ENCODE data around the gene OR2J2. TPM values are rescaled to one million over a fixed set of nuclear protein-coding genes. Genes with fewer than 3 reads are reported as not detected.
"Not testable (repeated sequence)": the region's sequence is repeated elsewhere in the genome, so short reads cannot be mapped to it uniquely, and the experiment has no call there.

The OR2J2 gene
- total RNA-seq, 4 donors from 2014 or later, result not detected

GRCh38 chr6:29171736-29172135 lies 1.0 kb downstream of the OR2J2 start:
- TF ChIP-seq, protein P1, sequence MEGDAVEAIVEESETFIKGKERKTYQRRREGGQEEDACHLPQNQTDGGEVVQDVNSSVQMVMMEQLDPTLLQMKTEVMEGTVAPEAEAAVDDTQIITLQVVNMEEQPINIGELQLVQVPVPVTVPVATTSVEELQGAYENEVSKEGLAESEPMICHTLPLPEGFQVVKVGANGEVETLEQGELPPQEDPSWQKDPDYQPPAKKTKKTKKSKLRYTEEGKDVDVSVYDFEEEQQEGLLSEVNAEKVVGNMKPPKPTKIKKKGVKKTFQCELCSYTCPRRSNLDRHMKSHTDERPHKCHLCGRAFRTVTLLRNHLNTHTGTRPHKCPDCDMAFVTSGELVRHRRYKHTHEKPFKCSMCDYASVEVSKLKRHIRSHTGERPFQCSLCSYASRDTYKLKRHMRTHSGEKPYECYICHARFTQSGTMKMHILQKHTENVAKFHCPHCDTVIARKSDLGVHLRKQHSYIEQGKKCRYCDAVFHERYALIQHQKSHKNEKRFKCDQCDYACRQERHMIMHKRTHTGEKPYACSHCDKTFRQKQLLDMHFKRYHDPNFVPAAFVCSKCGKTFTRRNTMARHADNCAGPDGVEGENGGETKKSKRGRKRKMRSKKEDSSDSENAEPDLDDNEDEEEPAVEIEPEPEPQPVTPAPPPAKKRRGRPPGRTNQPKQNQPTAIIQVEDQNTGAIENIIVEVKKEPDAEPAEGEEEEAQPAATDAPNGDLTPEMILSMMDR (IDR thresholded peaks at IDR 0.05), result no peak
- TF ChIP-seq POLR2A (IDR thresholded peaks at IDR 0.05) (no peak), EP300 (IDR thresholded peaks at IDR 0.05) (no peak)

DNA sequence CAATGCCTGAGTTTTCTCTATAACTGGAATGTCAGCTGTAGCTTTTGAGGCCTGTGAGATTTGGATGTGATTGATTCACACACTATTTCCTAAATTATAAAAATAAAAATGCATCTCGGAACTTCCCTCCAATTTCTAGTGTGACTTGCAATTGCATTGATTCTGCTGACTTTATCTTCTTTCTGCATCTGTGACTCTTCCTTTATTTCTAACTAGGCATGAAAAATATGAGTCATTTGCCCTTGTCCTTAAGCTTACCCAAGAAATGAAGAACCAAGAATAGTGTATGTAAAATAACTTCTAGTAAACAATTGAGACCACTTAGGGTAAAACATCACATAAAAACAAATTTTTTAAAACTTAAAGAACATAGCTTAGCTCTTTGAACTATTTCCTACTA lies 12.9 kb downstream of the OR2J2 start:
- WGBS, 2 donors, result 76% methylated on average over 1 of the region's 1 CpG
- Histone ChIP-seq H3K9me3 (peaks cover 0 to 11% (median 0%) of the 10 kb centered on the region in 4 donors), H3K27ac (no peak overlapping the region), H3K4me1 (no peaks in the 10 kb centered on the region), H3K4me3 (no peak overlapping the region), H3K36me3 (no peaks in the 10 kb centered on the region), H3K27me3 (no peaks in the 10 kb centered on the region)
- TF ChIP-seq, protein P1 (IDR thresholded peaks at IDR 0.05), result no peak
- TF ChIP-seq POLR2A (IDR thresholded peaks at IDR 0.05) (no peak), EP300 (IDR thresholded peaks at IDR 0.05) (no peak)
- DNase-seq (ENCODE audit: low spot score in 2 of 2), result no peak

More at GRCh38 chr6:29171736-29172135, 1.0 kb downstream of the OR2J2 start:
- Histone ChIP-seq H3K27me3 (no peaks in the 10 kb centered on the region), H3K9me3 (no peaks in the 10 kb centered on the region), H3K4me1 (no peaks in the 10 kb centered on the region), H3K4me3 (no peak overlapping the region), H3K36me3 (no peaks in the 10 kb centered on the region), H3K27ac (no peak overlapping the region)
- DNase-seq (ENCODE audit: low spot score in 2 of 2), result no peak
- 69 to 95% methylated on average over 1 of the region's 1 CpG for WGBS, 2 donors

GRCh38 chr6:29188659-29189058 lies 18.0 kb downstream of the OR2J2 start:
- WGBS, 2 donors, result 59 to 61% methylated on average over 1 of the region's 1 CpG
- not testable (repeated sequence) for H3K27ac ChIP-seq; DNase-seq (ENCODE audit: low spot score in 2 of 2); H3K4me1 ChIP-seq; H3K36me3 ChIP-seq; H3K27me3 ChIP-seq; H3K4me3 ChIP-seq
- peaks cover 0 to 24% (median 0%) of the 10 kb centered on the region in 4 donors for H3K9me3 ChIP-seq

DNA sequence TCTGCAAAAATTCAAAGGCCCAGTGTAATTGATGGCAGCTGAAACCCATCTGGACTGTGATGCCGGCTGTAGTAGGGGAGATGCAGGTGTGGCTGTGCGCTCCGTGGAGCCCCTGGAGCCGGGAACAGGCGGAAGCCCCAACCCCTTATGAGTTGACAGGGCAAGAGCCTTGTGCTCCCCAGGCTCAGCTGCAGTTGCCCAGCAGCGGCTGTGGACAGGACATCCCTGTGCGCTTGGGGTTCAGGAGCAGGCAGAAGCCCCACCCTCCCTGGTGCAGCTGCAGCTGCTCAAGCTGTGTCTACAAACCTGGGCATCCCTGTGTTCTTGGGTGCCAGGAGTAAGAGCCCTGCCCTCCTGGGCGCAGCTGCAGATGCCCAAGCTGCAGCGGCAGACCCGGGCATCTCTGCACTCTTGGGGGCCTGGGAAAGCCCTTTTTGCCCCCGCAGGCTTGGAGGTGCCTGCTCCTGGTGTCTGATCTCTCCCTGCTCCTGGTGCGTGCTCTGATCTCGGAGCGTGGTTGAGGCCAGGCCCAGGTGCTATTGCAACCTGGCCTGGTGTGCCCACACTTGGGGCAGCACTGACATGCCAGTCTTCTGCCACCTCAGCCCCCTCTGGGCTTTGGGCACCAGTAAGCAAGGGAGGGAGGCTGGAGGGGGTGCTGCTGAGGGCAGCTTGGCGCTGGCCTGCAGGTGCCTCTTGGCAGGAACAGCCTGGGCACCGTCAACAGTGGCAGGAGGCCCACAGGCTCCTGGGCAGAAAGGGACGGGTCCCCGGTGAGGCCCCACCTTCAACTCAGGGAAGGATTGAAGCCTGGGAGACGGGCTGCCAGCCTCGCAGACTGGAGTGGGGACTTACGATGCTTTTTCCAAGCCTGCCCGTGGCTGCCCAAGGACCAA lies 30.3 kb downstream of the OR2J2 start:
- Histone ChIP-seq H3K27me3 (no peaks in the 10 kb centered on the region), H3K4me3 (no peak overlapping the region), H3K27ac (no peak overlapping the region), H3K36me3 (no peaks in the 10 kb centered on the region), H3K4me1 (no peaks in the 10 kb centered on the region), H3K9me3 (no peaks in the 10 kb centered on the region)
- TF ChIP-seq EP300 (IDR thresholded peaks at IDR 0.05), result no peak
- 78 to 85% methylated on average over 16 to 19 of the region's 22 CpGs for WGBS, 2 donors
- DNase-seq (ENCODE audit: low spot score in 2 of 2), result no peak

DNA sequence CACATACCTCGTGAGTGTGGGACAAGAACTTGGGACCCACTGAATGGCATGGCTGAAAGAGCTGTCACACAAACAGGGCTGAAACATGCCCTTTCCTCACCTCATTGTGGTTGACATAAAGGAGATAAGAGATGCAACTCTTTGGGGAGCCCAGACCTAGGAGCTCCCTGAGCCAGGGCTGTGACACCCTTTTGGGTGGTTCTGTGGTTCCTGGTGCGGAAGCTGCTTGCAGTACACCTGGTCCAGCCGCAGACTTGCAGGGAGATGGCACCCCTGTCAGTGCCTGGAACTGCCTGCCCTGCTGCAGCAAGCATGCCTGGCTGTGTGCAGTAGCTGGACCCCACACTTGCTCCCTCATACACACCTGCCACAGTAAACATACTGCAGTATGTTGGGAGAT lies 31.3 kb downstream of the OR2J2 start:
- Histone ChIP-seq H3K4me3 (no peak overlapping the region), H3K4me1 (no peaks in the 10 kb centered on the region), H3K27me3 (no peaks in the 10 kb centered on the region), H3K36me3 (no peaks in the 10 kb centered on the region), H3K9me3 (no peaks in the 10 kb centered on the region), H3K27ac (no peak overlapping the region)
- no peak for DNase-seq (ENCODE audit: low spot score in 2 of 2)
- 89 to 94% methylated on average over 3 of the region's 3 CpGs for WGBS, 2 donors
- no peak for TF ChIP-seq POLR2A (IDR thresholded peaks at IDR 0.05)
- TF ChIP-seq EP300 (IDR thresholded peaks at IDR 0.05), result no peak
- TF ChIP-seq, protein P1 (IDR thresholded peaks at IDR 0.05), result no peak

DNA sequence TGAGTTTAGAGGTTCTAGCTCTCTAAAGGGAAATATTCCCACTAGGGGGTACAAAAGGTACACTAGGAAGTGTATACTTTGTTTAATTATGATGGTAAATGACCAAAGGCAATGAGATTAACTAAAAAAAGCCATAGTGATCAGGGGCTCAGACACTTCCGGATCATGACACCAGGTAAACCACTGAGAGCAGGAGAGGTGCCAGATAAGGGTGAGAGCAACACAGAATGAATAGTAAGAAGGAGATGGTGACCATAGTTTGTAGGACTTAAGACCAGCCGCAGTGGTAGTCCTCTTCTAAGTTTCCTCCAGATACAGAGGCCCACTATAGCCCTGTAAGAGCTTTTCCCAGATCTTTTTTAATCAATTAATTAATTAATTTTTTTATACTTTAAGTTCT lies 40.8 kb downstream of the OR2J2 start:
- no peak for DNase-seq (ENCODE audit: low spot score in 2 of 2)
- no peak overlapping the region for H3K4me3 ChIP-seq
- no peak overlapping the region for H3K27ac ChIP-seq
- 88 to 91% methylated on average over 2 of the region's 2 CpGs for WGBS, 2 donors
- TF ChIP-seq POLR2A (IDR thresholded peaks at IDR 0.05) (no peak), EP300 (IDR thresholded peaks at IDR 0.05) (no peak)
- TF ChIP-seq, protein P1 (IDR thresholded peaks at IDR 0.05), result no peak
- H3K4me1 ChIP-seq, result no peaks in the 10 kb centered on the region
- no peaks in the 10 kb centered on the region for H3K9me3 ChIP-seq
- H3K36me3 ChIP-seq, result no peaks in the 10 kb centered on the region
- no peaks in the 10 kb centered on the region for H3K27me3 ChIP-seq
